GM19035 (cell line): Measurements from ENCODE around the gene IBA57.
"Not testable (repeated sequence)": the region's sequence is repeated elsewhere in the genome, so short reads cannot be mapped to it uniquely, and the experiment has no call there.

Experiments used
- ATAC-seq: cut with Tn5 transposase; IDR thresholded peaks from one replicate; pipeline ENCODE4 v1.9.1; 2021; ENCODE audit not compliant: unreplicated experiment

Gene IBA57

GRCh38 chr1:228170666-228171065, 5.1 kb downstream of the IBA57 start:
- ATAC-seq: no peak

DNA sequence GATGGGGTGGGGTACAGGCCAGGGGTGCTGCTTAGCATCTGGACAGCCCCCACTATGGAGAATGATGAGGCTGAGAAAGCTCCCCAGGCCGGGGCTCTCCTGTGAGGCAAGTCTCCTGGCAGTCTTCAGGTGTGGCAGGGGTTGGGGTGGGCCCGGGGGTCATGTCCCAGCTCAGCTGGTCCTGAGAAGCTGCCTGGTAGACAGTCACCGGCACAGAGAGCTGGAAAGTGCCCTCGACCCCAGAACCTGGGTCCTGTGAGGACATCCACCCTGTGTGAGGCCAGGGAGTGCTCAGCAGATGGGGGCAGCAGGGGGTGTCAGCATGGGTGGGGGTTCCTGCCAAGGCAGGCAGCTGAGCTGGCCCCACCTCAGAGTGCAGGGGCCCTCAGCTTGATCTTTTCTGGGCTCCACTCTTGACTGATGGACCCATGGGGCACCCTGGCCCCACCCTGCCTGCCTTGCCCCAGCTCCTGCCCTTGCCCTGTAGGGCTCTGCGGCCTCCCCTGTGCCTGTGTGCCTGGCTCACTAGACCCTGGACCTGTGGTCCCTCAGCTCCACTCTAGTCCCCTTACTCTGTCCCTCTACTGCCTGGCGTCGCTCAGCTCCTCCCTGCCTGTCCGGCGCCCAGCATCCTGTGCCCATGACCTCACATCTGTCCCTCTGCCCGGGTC, 5.8 kb downstream of the IBA57 start:
- ATAC-seq: no peak

GRCh38 chr1:228172591-228173527, 7.3 kb downstream of the IBA57 start:
- ATAC-seq: no peak

DNA sequence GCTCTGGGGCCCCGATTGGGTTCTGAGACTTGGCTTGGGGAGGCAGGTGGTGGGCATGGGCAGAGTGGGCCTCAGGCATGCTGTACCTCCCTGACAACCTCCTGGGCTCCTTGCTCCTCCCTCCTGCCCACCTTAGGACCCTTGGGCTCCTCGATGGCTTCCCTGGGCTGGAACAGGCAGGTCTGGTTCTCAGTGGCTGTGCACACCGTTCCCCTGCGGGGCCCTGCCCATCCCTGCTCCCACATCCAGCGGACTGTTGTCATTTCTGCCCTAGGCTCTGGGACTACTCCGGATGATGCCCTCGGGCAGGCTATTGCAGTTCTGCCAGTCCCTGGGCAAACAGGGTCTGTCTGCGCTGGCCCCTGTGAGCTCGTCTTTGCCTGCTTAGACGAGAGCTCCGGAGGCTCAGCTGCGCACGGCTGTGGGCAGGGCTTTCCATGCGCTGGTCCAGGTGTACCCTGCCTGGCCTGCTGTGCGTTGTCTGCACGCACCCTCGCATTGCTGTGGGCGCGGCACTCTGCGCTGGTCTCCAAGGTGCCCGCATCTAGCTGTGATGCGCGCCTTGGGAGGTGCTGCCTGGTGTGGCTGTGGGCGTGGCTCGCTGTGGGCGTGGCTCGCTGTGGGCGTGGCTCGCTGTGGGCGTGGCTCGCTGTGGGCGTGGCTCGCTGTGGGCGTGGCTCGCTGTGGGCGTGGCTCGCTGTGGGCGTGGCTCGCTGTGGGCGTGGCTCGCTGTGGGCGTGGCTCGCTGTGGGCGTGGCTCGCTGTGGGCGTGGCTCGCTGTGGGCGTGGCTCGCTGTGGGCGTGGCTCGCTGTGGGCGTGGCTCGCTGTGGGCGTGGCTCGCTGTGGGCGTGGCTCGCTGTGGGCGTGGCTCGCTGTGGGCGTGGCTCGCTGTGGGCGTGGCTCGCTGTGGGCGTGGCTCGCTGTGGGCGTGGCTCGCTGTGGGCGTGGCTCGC, 8.2 kb downstream of the IBA57 start:
- not testable (repeated sequence) for ATAC-seq

DNA sequence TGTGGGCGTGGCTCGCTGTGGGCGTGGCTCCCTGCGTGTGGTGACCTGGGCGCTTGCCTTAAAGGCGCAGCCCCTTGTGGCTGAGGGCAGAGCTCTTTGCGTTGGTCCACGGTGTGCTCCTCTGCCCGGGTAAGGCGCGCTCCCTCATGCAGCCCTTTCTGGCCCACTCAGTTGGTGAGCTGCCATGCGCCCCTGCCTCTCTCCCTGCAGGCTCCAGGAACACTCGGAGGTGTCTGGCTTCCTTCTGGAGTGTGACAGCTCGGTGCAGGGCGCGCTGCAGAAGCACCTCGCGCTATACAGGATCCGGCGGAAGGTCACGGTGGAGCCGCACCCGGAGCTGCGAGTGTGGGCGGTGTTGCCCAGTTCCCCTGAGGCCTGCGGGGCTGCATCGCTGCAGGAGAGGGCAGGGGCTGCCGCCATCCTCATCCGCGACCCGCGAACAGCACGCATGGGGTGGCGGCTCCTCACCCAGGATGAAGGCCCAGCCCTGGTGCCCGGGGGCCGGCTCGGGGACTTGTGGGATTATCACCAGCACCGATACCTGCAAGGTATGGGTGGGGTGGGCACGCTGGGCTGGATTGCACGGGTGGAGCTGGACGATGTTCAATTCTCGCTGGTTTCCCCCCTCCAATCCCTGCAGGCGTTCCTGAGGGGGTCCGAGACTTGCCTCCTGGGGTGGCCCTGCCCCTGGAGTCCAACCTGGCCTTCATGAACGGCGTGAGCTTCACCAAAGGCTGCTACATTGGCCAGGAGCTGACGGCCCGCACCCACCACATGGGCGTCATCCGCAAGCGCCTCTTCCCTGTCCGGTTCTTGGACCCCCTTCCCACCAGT, 9.1 kb downstream of the IBA57 start:
- ATAC-seq: no peak

GRCh38 chr1:228175316-228176023, 9.9 kb downstream of the IBA57 start:
- no peak for ATAC-seq

DNA sequence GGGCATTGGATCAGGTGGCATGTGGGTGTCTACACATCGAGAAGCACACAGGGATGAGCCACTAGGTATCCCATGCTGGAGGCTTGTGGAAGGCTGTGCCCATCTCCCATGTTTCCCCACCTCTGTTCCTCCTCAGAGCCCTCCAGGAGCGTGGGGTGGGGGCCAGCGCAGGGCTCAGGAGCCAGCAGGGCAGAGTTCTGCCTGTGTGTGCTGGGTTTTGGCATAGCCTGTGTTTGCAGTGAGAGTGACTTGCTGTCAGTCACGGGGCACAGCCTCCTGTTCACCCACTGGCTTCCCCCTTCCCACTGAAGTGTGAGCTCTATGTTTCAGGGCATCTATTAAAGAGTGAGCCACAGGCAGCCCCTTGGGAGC, 10.4 kb downstream of the IBA57 start:
- ATAC-seq: no peak

DNA sequence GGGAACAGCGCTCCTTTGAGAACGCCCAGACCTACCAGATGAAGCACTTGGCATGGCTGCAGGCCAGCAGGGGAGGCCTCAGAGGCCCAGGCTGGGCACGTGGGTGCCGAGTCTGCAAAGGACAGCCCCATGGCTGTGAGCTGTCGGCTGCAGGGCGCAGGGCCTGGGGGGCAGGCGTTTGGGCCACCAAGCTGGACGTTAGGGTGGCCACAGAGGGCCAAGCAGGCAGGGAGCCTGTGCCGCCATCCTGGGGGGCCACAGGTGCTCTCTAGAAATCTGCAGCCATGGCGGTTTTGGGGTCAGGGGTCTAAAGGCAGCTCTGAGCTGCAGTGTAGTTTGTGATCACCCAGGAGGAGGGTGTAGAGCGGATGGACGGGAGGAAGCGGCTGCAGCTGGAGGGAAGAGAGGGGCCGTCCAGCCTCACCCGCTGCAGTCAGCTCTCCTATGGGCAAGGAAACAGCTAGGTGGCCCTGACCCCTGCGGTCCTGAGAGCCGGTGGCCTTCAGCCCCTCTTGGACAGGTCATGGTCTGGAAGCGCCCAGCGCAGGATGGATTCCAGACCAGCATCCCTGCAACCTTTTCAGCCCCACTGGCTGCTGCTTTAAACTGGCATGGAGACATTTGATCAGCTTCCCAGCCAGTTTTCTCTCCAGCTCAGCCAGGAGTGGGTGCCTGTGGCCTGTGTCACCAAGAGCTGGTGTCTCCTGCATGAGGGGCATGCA, 11.0 kb downstream of the IBA57 start:
- ATAC-seq: no peak

DNA sequence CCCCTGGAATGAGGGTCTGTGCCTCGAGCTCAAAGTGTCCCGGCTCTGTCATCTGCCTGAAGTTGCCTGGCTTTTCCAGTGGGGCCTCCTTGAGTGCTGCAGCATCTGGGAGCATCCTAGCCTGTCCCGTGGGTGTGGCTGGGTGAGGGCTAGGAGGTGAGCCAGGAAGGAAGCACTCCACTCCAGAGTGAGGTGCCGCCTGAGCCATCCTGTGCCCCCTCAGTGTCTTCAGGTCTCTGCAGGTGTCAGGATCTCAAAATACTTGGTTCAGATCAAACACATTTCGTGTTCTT, 11.5 kb downstream of the IBA57 start:
- no peak for ATAC-seq

- ATAC-seq: no peak
Measured at GRCh38 chr1:228177721-228178710, 12.4 kb downstream of the IBA57 start.

DNA sequence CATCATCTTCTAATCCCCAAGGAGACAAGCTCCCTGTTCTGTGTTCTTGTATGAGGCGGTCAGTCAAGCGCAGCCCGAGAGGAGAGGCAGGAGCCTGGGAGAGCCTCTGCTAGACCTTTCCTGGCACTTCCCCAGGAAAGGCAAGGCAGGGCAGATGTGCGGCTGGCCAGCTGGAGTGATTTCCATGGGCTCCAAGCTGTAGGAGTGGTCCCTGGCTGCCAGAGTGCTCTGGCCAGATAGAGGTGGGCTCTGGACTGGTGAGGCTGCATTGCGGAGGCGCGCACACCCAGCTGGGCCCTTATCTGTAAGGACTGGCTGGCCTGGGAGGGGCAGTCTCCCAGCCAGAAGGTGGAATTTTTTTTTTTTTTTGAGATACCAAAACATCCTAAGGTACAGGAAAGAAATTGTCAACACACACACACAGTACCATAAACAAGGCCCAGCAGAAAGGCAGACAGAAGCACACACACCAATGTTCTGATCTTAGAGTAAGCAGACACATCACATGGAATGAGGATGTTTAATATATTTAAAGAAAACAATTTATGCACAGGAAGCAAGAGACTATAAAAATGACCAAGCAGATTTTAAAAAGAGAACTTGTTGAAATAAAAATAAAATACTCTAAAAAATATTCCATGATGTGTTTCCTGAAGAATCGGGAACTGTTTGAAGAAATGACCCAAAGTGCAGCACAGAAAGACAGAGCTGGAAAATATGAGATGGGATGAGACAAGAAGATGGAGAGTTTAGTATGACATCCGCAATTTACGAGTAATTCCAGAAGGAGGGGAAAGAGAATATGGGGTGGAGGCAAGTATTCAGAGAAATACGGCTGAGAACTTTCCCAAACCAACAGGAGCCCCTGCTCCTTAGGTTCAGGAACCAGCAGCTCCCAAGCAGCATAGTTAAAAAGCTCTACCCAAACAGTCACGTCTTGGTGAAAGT, 13.4 kb downstream of the IBA57 start:
- ATAC-seq: no peak

DNA sequence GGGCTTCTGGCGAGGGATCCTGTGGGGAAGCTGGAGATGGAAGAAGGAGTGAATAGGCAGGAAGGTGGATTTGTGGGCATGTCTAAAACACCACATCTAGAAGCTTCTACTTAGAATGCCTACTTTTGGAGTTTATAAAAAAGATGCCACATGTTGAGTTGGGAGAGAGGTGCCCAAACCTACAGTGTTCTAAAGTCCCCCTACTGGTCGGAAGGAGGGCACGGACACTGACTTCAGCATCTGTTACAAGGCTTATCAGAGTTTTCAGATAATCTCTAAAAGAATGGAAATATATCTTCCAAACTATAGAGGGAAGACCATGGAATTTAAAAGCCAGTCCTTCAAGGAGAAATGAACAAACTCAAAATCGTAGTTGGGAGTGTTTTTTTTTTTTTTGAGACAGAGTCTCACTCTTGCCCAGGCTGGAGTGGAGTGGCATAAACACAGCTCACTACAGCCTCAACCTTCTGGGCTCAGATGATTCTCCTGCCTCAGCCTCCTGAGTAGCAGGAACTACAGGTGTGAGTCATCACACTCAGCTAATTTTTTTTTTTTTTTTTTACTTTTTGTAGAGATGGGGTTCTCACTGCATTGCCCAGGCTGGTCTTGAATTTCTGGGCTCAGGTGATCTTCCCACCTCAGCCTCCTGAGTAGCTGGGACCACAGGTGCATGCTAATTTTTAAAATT, 14.8 kb downstream of the IBA57 start:
- ATAC-seq: no peak

GRCh38 chr1:228180959-228181644, 15.5 kb downstream of the IBA57 start:
- no peak for ATAC-seq

GRCh38 chr1:228181645-228182034, 16.0 kb downstream of the IBA57 start:
- no peak for ATAC-seq

DNA sequence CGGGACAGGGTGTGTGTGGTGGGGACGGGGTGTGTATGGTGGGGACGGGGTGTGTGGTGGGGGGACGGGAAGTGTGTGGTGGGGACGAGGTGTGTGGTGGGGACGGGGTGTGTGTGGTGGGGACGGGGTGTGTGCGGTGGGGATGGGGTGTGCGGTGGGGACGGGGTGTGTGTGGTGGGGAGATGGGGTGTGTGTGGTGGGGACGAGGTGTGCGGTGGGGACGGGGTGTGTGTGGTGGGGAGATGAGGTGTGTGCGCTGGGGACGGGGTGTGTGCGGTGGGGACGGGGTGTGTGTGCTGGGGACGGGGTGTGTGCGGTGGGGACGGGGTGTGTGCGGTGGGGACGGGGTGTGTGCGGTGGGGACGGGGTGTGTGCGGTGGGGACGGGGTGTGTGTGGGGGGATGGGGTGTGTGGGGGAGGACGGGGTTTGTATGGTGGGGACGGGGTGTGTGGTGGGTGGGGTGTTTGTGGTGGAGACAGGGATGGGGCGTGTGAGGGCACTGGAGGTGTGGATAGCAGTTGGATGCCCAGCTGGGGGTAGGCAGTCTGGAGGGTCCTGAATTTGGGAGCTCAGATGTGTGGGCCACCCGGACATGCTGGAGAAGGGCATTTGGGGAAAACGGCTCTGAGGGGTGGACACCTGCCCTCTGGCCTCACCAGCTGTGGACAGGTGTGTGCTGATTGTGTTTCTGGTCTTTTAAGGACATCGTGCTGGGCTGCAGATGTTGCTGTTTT, 16.9 kb downstream of the IBA57 start:
- no peak for ATAC-seq
